Caco-2 (cell line): ENCODE results near the gene MCEE. TPM values are rescaled to one million over a fixed set of nuclear protein-coding genes. Genes with fewer than 3 reads are reported as not detected.

ENCODE experiments used
- BruUV-seq: library from RNA; stranded (reverse); fragments of 400-500 nt; replicated peaks from 2 replicates; lab custom pipeline; 2021; lab: Mats Ljungman, UMichigan
- CTCF ChIA-PET: fragments of 300-600 bp; sonication (Branson Sonifier 250); formaldehyde crosslinking; loops from one replicate; lab custom pipeline; 2022; ENCODE audit warnings: antibody characterized with exemption; lab: Charles Lee
- POLR2A ChIA-PET: fragments of 300-600 bp; sonication (Branson Sonifier 250); formaldehyde crosslinking; loops from one replicate; lab custom pipeline; 2022; ENCODE audit warnings: antibody characterized with exemption; lab: Charles Lee
- DNase-seq, 2 experiments: peaks; one replicate each; pipeline versions ENCODE4 v3.0.0 to v3.0.0-alpha.2; 2020 to 2022
- H3K27me3 ChIP-seq: replicated peaks from 2 replicates; pipeline ENCODE4 v1.6.0; 2011; ENCODE audit warnings: low read length; ENCODE audit not compliant: control insufficient read depth, insufficient read depth
- H3K36me3 ChIP-seq: 2 replicates; pipeline ENCODE4 v1.5.1; 2011; ENCODE audit warnings: low read length; ENCODE audit not compliant: control insufficient read depth, insufficient read depth
- H3K4me1 ChIP-seq: fragments of 250-450 bp; sonication (Bioruptor Pico); 2 replicates; pipeline ENCODE4 v1.5.1; 2020; ENCODE audit warnings: mild to moderate bottlenecking
- H3K4me3 ChIP-seq: 2 replicates; pipeline ENCODE4 v1.5.1; 2011; ENCODE audit warnings: low read depth, mild to moderate bottlenecking, control low read depth, low read length
- H3K9me3 ChIP-seq: fragments of 250-450 bp; sonication (Bioruptor Pico); 2 replicates; pipeline ENCODE4 v1.5.1; 2020; ENCODE audit warnings: mild to moderate bottlenecking, moderate library complexity
- H3K27ac Mint-ChIP-seq: one replicate; pipeline ENCODE4 v1.8.0; 2022; ENCODE audit warnings: mixed read lengths; ENCODE audit not compliant: unreplicated experiment
- H3K27me3 Mint-ChIP-seq: one replicate; pipeline ENCODE4 v1.8.0; 2022; ENCODE audit warnings: mixed read lengths; ENCODE audit not compliant: insufficient read depth, unreplicated experiment
- H3K36me3 Mint-ChIP-seq: one replicate; pipeline ENCODE4 v1.8.0; 2022; ENCODE audit warnings: mild to moderate bottlenecking, mixed read lengths; ENCODE audit not compliant: insufficient read depth, unreplicated experiment
- H3K4me1 Mint-ChIP-seq: one replicate; pipeline ENCODE4 v1.8.0; 2022; ENCODE audit warnings: low read depth, mixed read lengths; ENCODE audit not compliant: unreplicated experiment
- H3K4me3 Mint-ChIP-seq: one replicate; pipeline ENCODE4 v1.8.0; 2022; ENCODE audit warnings: mild to moderate bottlenecking, moderate library complexity, mixed read lengths; ENCODE audit not compliant: unreplicated experiment
- H3K9me3 Mint-ChIP-seq: one replicate; pipeline ENCODE4 v1.8.0; 2022; ENCODE audit warnings: mixed read lengths; ENCODE audit not compliant: unreplicated experiment
- CTCF ChIP-seq, 2 experiments: fragments of 200-600 bp in 1 of 2; IDR thresholded peaks; 1 replicate in 1 of 2; 2 replicates in 1 of 2; pipeline versions ENCODE4 v1.5.1 to v1.8.0; 2011 to 2022; ENCODE audit warnings: antibody characterized with exemption in 1 of 2, control low read depth in 1 of 2, inconsistent platforms in 1 of 2, low read depth in 1 of 2, low read length in 1 of 2, mild to moderate bottlenecking in 1 of 2, moderate library complexity in 1 of 2; ENCODE audit not compliant: insufficient read depth in 1 of 2, severe bottlenecking in 1 of 2, unreplicated experiment in 1 of 2
- intact Hi-C: fragments of 100-400 bp; cut with micrococcal nuclease; formaldehyde crosslinking; loops from one replicate; pipeline ENCODE4 v1.10.0; 2022; ENCODE audit not compliant: unreplicated experiment
- total RNA-seq: library from RNA; stranded (reverse); gene quantifications from 2 replicates; pipeline ENCODE4 v1.2.3, GENCODE V29; 2022

Gene MCEE
- total RNA-seq, 1 experiment from 2014 or later = 13.7 TPM

GRCh38 chr2:71154279-71154678 lies 24.2 kb upstream of the MCEE start:
- TF ChIP-seq CTCF (IDR thresholded peaks at IDR 0.05; ENCODE audit: insufficient read depth in 1 of 2, low read depth in 1 of 2, low read length in 1 of 2, severe bottlenecking in 1 of 2, unreplicated experiment in 1 of 2) = no peak
- peaks cover 10% of the 10 kb centered on the region; the same call in 1 of the 2 replicates for H3K4me1 ChIP-seq
- Mint-ChIP-seq H3K27ac (no peak overlapping the region), H3K36me3 (peaks cover 13% of the 10 kb centered on the region), H3K4me3 (no peak overlapping the region), H3K4me1 (peaks cover 11% of the 10 kb centered on the region), H3K9me3 (no peaks in the 10 kb centered on the region), H3K27me3 (peaks cover 3% of the 10 kb centered on the region)
- no TSS peak for BruUV-seq
- intact Hi-C loops = no loop called here
- H3K27me3 ChIP-seq = no peaks in the 10 kb centered on the region
- DNase-seq = no peak
- ChIA-PET POLR2A (no interaction called here), CTCF (interaction anchor here (0.7 to 1.4 kb wide), 4 partner anchors 21 to 178 kb away, joined by 3 to 20 read pairs (median 6); partner anchors contain the start of gene ZNF638)
- H3K4me3 ChIP-seq = no peak overlapping the region
- no peaks in the 10 kb centered on the region for H3K9me3 ChIP-seq
- H3K36me3 ChIP-seq = no peaks in the 10 kb centered on the region

GRCh38 chr2:71153585-71154224 lies 23.7 kb upstream of the MCEE start:
- H3K9me3 ChIP-seq = no peaks in the 10 kb centered on the region
- no TSS peak for BruUV-seq
- POLR2A ChIA-PET = no interaction called here
- intact Hi-C loops = no loop called here
- no peak overlapping the region for H3K27ac Mint-ChIP-seq
- peaks cover under 1% of the 10 kb centered on the region; the same call in 1 of the 2 replicates for H3K36me3 ChIP-seq
- peaks cover 3% of the 10 kb centered on the region for H3K27me3 Mint-ChIP-seq
- H3K9me3 Mint-ChIP-seq = no peaks in the 10 kb centered on the region
- DNase-seq = no peak
- H3K4me3 ChIP-seq = no peak overlapping the region
- TF ChIP-seq CTCF (IDR thresholded peaks at IDR 0.05; ENCODE audit: insufficient read depth in 1 of 2, low read depth in 1 of 2, low read length in 1 of 2, severe bottlenecking in 1 of 2, unreplicated experiment in 1 of 2) = no peak
- CTCF ChIA-PET = no interaction called here
- H3K27me3 ChIP-seq = no peaks in the 10 kb centered on the region
- H3K36me3 Mint-ChIP-seq = peaks cover 19% of the 10 kb centered on the region
- H3K4me3 Mint-ChIP-seq = no peak overlapping the region
- peaks cover 11% of the 10 kb centered on the region for H3K4me1 Mint-ChIP-seq
- H3K4me1 ChIP-seq = peaks cover 10% of the 10 kb centered on the region; the same call in 1 of the 2 replicates

- H3K27ac Mint-ChIP-seq = no peak overlapping the region
- POLR2A ChIA-PET = interaction anchor here (0.6 kb wide), 1 partner anchor 21 kb away, joined by 3 read pairs; the partner anchor contains the start of gene MPHOSPH10
- H3K9me3 Mint-ChIP-seq = no peaks in the 10 kb centered on the region
- peaks cover 3% of the 10 kb centered on the region for H3K27me3 Mint-ChIP-seq
- peaks cover 35% of the 10 kb centered on the region for H3K36me3 Mint-ChIP-seq
- no TSS peak for BruUV-seq
- H3K27me3 ChIP-seq = no peaks in the 10 kb centered on the region
- intact Hi-C loops = no loop called here
- peaks cover 2% of the 10 kb centered on the region; the same call in 1 of the 2 replicates for H3K36me3 ChIP-seq
- H3K9me3 ChIP-seq = no peaks in the 10 kb centered on the region
- peaks cover 4% of the 10 kb centered on the region for H3K4me1 Mint-ChIP-seq
- H3K4me1 ChIP-seq = peaks cover 3% of the 10 kb centered on the region; the same call in 1 of the 2 replicates
- no peak for TF ChIP-seq CTCF (IDR thresholded peaks at IDR 0.05; ENCODE audit: insufficient read depth in 1 of 2, low read depth in 1 of 2, low read length in 1 of 2, severe bottlenecking in 1 of 2, unreplicated experiment in 1 of 2)
- no peak overlapping the region for H3K4me3 Mint-ChIP-seq
- H3K4me3 ChIP-seq = no peak overlapping the region
- CTCF ChIA-PET = interaction anchor here (0.6 to 0.9 kb wide), 2 partner anchors 51 to 86 kb away, joined by 3 to 4 read pairs; no protein-coding TSS in a partner anchor
- DNase-seq = no peak
Observed at GRCh38 chr2:71151620-71152019, 21.6 kb upstream of the MCEE start.
